NCI-H524 treated with DMSO at 0.1 percent for 48 hours (cell line): ENCODE data around the gene OR10H4.
"Not testable (repeated sequence)": the region's sequence is repeated elsewhere in the genome, so short reads cannot be mapped to it uniquely, and the experiment has no call there.

Source experiments
- DNase-seq: peaks from one replicate; lab custom pipeline; 2025; lab: John Stamatoyannopoulos, UW

OR10H4 gene

GRCh38 chr19:15948223-15949058, at the start of gene OR10H4:
Gene OR10H4 (plus strand): TSS chr19:15949008. CDS start chr19:15949008, 0 bp downstream.
- DNase-seq: no peak

- not testable (repeated sequence) for DNase-seq
Observed at GRCh38 chr19:15899561-15899960, 49.2 kb upstream of the OR10H4 start.

- not testable (repeated sequence) for DNase-seq
Observed at GRCh38 chr19:15900032-15900431, 48.8 kb upstream of the OR10H4 start.

- DNase-seq: no peak
Observed at GRCh38 chr19:15900504-15900903, 48.3 kb upstream of the OR10H4 start.

GRCh38 chr19:15902254-15902653, 46.6 kb upstream of the OR10H4 start:
- no peak for DNase-seq

GRCh38 chr19:15902898-15903297, 45.9 kb upstream of the OR10H4 start:
- not testable (repeated sequence) for DNase-seq

- DNase-seq: no peak
Observed at GRCh38 chr19:15905026-15905425, 43.8 kb upstream of the OR10H4 start.

GRCh38 chr19:15911599-15912235, 37.1 kb upstream of the OR10H4 start:
- no peak for DNase-seq

- no peak for DNase-seq
Observed at GRCh38 chr19:15913384-15913783, 35.4 kb upstream of the OR10H4 start.

- DNase-seq: no peak
Observed at GRCh38 chr19:15913830-15914229, 35.0 kb upstream of the OR10H4 start.

GRCh38 chr19:15915109-15915508, 33.7 kb upstream of the OR10H4 start:
- no peak for DNase-seq

- DNase-seq: no peak
Observed at GRCh38 chr19:15919243-15919642, 29.6 kb upstream of the OR10H4 start.

- DNase-seq: no peak
Observed at GRCh38 chr19:15922021-15922420, 26.8 kb upstream of the OR10H4 start.

GRCh38 chr19:15923702-15924101, 25.1 kb upstream of the OR10H4 start:
- no peak for DNase-seq

- DNase-seq: no peak
Observed at GRCh38 chr19:15926484-15926883, 22.3 kb upstream of the OR10H4 start.

GRCh38 chr19:15928321-15928720, 20.5 kb upstream of the OR10H4 start:
- DNase-seq: no peak

GRCh38 chr19:15933761-15934331, 15.0 kb upstream of the OR10H4 start:
- not testable (repeated sequence) for DNase-seq

- DNase-seq: no peak
Observed at GRCh38 chr19:15934332-15935078, 14.3 kb upstream of the OR10H4 start, which contains the start of gene CYP4F11. Gene CYP4F11 (minus strand): TSS chr19:15934529. CDS start chr19:15934408, 121 bp downstream.

GRCh38 chr19:15935167-15935702, 13.6 kb upstream of the OR10H4 start:
- DNase-seq: no peak

GRCh38 chr19:15936173-15936572, 12.6 kb upstream of the OR10H4 start:
- no peak for DNase-seq

GRCh38 chr19:15936950-15937349, 11.9 kb upstream of the OR10H4 start:
- no peak for DNase-seq

- no peak for DNase-seq
Observed at GRCh38 chr19:15937771-15938170, 11.0 kb upstream of the OR10H4 start.
